ENCODE measurements around the gene FRMD4B. TPM values are rescaled to one million over a fixed set of nuclear protein-coding genes. Genes with fewer than 3 reads are reported as not detected.

Gene FRMD4B
- total RNA-seq, 1 donor from 2014 or later: not detected

DNA sequence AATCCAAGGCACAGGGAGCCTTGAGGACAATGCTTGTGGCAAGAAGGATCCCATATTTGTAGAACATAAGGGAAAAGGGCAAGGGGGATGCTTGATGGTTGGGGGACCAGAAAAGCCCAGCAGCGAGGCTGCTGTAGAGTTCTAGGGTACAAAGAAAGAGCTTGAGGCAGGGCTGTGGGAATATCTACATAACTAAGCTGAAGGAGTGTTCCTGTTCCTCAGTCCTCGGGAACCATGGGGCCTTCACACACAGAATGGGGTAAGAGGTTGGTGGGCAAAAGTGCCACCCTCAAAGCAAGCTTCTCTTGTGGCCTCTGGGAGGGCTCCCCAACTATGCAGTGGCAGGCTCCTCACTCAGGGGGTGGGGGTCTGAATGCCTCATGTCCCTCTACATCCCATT is 6.5 kb upstream of the FRMD4B start:
- no peaks in the 10 kb centered on the region for H3K36me3 Mint-ChIP-seq (ENCODE audit: low read depth)
- no peak overlapping the region for H3K4me3 Mint-ChIP-seq
- no peaks in the 10 kb centered on the region for H3K4me1 Mint-ChIP-seq
- ChIA-PET POLR2A (no interaction called here), CTCF (no interaction called here)
- ATAC-seq (ENCODE audit: low read depth): no peak
- H3K27me3 Mint-ChIP-seq: peaks cover 18% of the 10 kb centered on the region
- intact Hi-C loops (cut with micrococcal nuclease): no loop called here
- peaks cover 3% of the 10 kb centered on the region for H3K9me3 Mint-ChIP-seq
- no peak overlapping the region for H3K27ac Mint-ChIP-seq
- no peak for DNase-seq
- TF ChIP-seq CTCF (IDR thresholded peaks at IDR 0.05): no peak

GRCh38 chr3:69391554-69391953 is 5.7 kb upstream of the FRMD4B start:
- Mint-ChIP-seq H3K27me3 (peaks cover 23% of the 10 kb centered on the region), H3K27ac (no peak overlapping the region), H3K36me3 (ENCODE audit: low read depth) (no peaks in the 10 kb centered on the region), H3K9me3 (peaks cover 3% of the 10 kb centered on the region), H3K4me1 (no peaks in the 10 kb centered on the region), H3K4me3 (no peak overlapping the region)
- ChIA-PET POLR2A (no interaction called here), CTCF (no interaction called here)
- intact Hi-C loops (cut with micrococcal nuclease): no loop called here
- DNase-seq: no peak
- no peak for ATAC-seq (ENCODE audit: low read depth)
- TF ChIP-seq CTCF (IDR thresholded peaks at IDR 0.05): no peak

DNA sequence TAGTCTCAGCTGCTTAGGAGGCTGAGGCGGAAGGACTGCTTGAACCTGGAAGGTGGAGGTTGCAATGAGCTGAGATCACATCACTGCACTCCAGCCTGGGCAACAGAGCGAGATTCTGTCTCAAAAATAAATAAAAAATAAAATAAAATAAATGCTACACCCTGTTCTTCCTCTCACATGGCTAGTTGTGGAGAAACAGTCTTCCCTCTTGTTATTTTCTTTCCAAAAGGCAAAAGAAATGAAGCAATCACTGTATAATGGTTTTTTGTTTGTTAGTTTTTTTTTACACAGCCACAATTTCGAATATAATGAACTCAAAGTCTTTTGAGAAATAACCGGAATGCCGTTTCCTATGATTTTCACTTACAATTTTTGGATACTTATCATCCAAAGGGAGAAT is 4.9 kb upstream of the FRMD4B start:
- DNase-seq: no peak
- CTCF ChIA-PET: no interaction called here
- Mint-ChIP-seq H3K36me3 (ENCODE audit: low read depth) (no peaks in the 10 kb centered on the region), H3K27ac (no peak overlapping the region), H3K4me1 (peaks cover 3% of the 10 kb centered on the region), H3K9me3 (peaks cover 3% of the 10 kb centered on the region), H3K27me3 (peaks cover 26% of the 10 kb centered on the region), H3K4me3 (no peak overlapping the region)
- no peak for ATAC-seq (ENCODE audit: low read depth)
- POLR2A ChIA-PET: no interaction called here
- TF ChIP-seq CTCF (IDR thresholded peaks at IDR 0.05): no peak
- intact Hi-C loops (cut with micrococcal nuclease): no loop called here

GRCh38 chr3:69389520-69390248 is 3.8 kb upstream of the FRMD4B start:
- POLR2A ChIA-PET: no interaction called here
- peaks cover 9% of the 10 kb centered on the region for H3K4me1 Mint-ChIP-seq
- no peak overlapping the region for H3K27ac Mint-ChIP-seq
- no peak overlapping the region for H3K4me3 Mint-ChIP-seq
- intact Hi-C loops (cut with micrococcal nuclease): loop anchor here (5.0 kb wide), 1 partner anchor 417 kb away; no protein-coding TSS in a partner anchor
- no peak for TF ChIP-seq CTCF (IDR thresholded peaks at IDR 0.05)
- peaks cover 26% of the 10 kb centered on the region for H3K27me3 Mint-ChIP-seq
- ATAC-seq (ENCODE audit: low read depth) (no peak), DNase-seq (no peak)
- CTCF ChIA-PET: no interaction called here
- H3K36me3 Mint-ChIP-seq (ENCODE audit: low read depth): no peaks in the 10 kb centered on the region
- H3K9me3 Mint-ChIP-seq: peaks cover 2% of the 10 kb centered on the region

GRCh38 chr3:69388241-69388640 is 2.4 kb upstream of the FRMD4B start:
- DNase-seq (no peak), ATAC-seq (ENCODE audit: low read depth) (no peak)
- intact Hi-C loops (cut with micrococcal nuclease): loop anchor here (5.0 kb wide), 1 partner anchor 416 kb away; no protein-coding TSS in a partner anchor
- H3K36me3 Mint-ChIP-seq (ENCODE audit: low read depth): no peaks in the 10 kb centered on the region
- H3K4me3 Mint-ChIP-seq: no peak overlapping the region
- no peak for TF ChIP-seq CTCF (IDR thresholded peaks at IDR 0.05)
- no peaks in the 10 kb centered on the region for H3K9me3 Mint-ChIP-seq
- CTCF ChIA-PET: no interaction called here
- H3K27me3 Mint-ChIP-seq: peaks cover 34% of the 10 kb centered on the region
- POLR2A ChIA-PET: no interaction called here
- no peak overlapping the region for H3K27ac Mint-ChIP-seq
- H3K4me1 Mint-ChIP-seq: peaks cover 9% of the 10 kb centered on the region

All from activated B cell treated with CpG ODN at 0.5 μM for 24 hours (primary cell).